SK-N-SH (cell line): ENCODE results near the gene ARID1B.
A peak's percentile ranks its signal among the peaks of the same experiment; 100 is the strongest.

Experiments
- CHD2 ChIP-seq: fragments of 150-350 bp; IDR thresholded peaks from 2 replicates; pipeline ENCODE4 v1.6.1; 2018; ENCODE audit warnings: low read length; ENCODE audit not compliant: partially characterized antibody
- EZH2phosphoT487 ChIP-seq: fragments of 200-600 bp; sonication (generic); IDR thresholded peaks from 2 replicates; pipeline ENCODE4 v1.6.1; 2017; ENCODE audit warnings: low read depth, mixed run types, mild to moderate bottlenecking, antibody characterized with exemption, moderate library complexity, borderline replicate concordance
- GABPA ChIP-seq: IDR thresholded peaks from 2 replicates; pipeline ENCODE4 v1.4.0; 2012; ENCODE audit warnings: low read depth, mild to moderate bottlenecking
- NFIC ChIP-seq: IDR thresholded peaks from 2 replicates; pipeline ENCODE4 v1.4.0; 2012; ENCODE audit warnings: borderline replicate concordance
- PBX3 ChIP-seq: IDR thresholded peaks from 2 replicates; pipeline ENCODE4; 2012
- POLR2AphosphoS5 ChIP-seq: IDR thresholded peaks from 2 replicates; pipeline ENCODE4 v1.6.1; 2012; ENCODE audit warnings: low read depth, low read length
- TAF1 ChIP-seq: IDR thresholded peaks from 2 replicates; pipeline ENCODE4 v1.6.1; 2012; ENCODE audit warnings: low read depth, mild to moderate bottlenecking, low read length, moderate library complexity, borderline replicate concordance
- TEAD4 ChIP-seq: IDR thresholded peaks from 2 replicates; pipeline ENCODE4 v1.4.0; 2012; ENCODE audit warnings: mild to moderate bottlenecking, borderline replicate concordance; ENCODE audit not compliant: insufficient read depth
- USF2 ChIP-seq: fragments of 150-350 bp; IDR thresholded peaks from 2 replicates; pipeline ENCODE4 v1.6.1; 2017; ENCODE audit warnings: antibody characterized with exemption, low read length, low read depth, borderline replicate concordance
- TF ChIP-seq, protein P1 (sequence below): fragments of 200-600 bp; sonication (generic); IDR thresholded peaks from 2 replicates; pipeline ENCODE4 v1.6.1; 2017; ENCODE audit warnings: antibody characterized with exemption, mild to moderate bottlenecking, moderate library complexity

DNA sequence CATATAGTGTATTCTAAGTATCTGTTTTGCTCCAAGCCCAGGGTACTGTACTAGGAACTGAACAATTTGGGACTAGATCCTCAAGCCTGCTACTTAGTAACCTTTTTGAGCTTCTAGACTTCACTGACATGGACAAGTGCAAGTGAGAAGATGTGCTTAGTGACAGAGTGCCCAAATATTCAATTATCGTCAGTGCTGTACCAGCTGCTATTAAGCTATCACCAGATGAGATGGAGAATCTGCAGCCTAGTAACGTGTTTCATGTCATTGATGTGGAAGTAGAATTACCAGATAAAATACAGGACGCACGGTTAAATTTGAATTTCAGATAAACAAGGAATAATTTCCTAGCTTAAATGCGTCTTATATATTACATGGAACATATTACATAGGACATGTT is 218.3 kb downstream of the ARID1B start:
- TF ChIP-seq CHD2, result peak; percentile 15
- TF ChIP-seq, protein P1, sequence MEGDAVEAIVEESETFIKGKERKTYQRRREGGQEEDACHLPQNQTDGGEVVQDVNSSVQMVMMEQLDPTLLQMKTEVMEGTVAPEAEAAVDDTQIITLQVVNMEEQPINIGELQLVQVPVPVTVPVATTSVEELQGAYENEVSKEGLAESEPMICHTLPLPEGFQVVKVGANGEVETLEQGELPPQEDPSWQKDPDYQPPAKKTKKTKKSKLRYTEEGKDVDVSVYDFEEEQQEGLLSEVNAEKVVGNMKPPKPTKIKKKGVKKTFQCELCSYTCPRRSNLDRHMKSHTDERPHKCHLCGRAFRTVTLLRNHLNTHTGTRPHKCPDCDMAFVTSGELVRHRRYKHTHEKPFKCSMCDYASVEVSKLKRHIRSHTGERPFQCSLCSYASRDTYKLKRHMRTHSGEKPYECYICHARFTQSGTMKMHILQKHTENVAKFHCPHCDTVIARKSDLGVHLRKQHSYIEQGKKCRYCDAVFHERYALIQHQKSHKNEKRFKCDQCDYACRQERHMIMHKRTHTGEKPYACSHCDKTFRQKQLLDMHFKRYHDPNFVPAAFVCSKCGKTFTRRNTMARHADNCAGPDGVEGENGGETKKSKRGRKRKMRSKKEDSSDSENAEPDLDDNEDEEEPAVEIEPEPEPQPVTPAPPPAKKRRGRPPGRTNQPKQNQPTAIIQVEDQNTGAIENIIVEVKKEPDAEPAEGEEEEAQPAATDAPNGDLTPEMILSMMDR, result no peak
- TF ChIP-seq NFIC, result no peak
- no peak for TF ChIP-seq EZH2phosphoT487
- TF ChIP-seq TEAD4, result no peak
- TF ChIP-seq TAF1, result no peak
- no peak for TF ChIP-seq GABPA
- no peak for TF ChIP-seq PBX3
- no peak for TF ChIP-seq USF2
- no peak for TF ChIP-seq POLR2AphosphoS5
